Osteoblast (primary cell): ENCODE data around the gene FBXO31. TPM values are rescaled to one million over a fixed set of nuclear protein-coding genes. Genes with fewer than 3 reads are reported as not detected.
"Not testable (repeated sequence)": the region's sequence is repeated elsewhere in the genome, so short reads cannot be mapped to it uniquely, and the experiment has no call there.

ENCODE experiments used
- DNase-seq: peaks from one replicate; pipeline ENCODE4 v3.0.0; 2011; ENCODE audit warnings: low spot score, mixed read lengths; ENCODE audit not compliant: insufficient read length; ENCODE audit errors: missing footprints
- H2AFZ ChIP-seq: 2 replicates; pipeline ENCODE4 v1.6.0; 2011; ENCODE audit warnings: mild to moderate bottlenecking, low read length
- H3K27ac ChIP-seq: 2 replicates; pipeline ENCODE4 v1.5.1; 2011; ENCODE audit warnings: mild to moderate bottlenecking, low read depth, low read length, moderate library complexity
- H3K27me3 ChIP-seq: 2 replicates; pipeline ENCODE4 v1.6.0; 2012; ENCODE audit warnings: mild to moderate bottlenecking, control low read depth, inconsistent platforms, low read length, moderate library complexity; ENCODE audit not compliant: insufficient read depth
- H3K36me3 ChIP-seq: 2 replicates; pipeline ENCODE4 v1.5.1; 2011; ENCODE audit warnings: mild to moderate bottlenecking, low read length, control low read depth, moderate library complexity; ENCODE audit not compliant: insufficient read depth
- H3K4me1 ChIP-seq: 2 replicates; pipeline ENCODE4 v1.5.1; 2011; ENCODE audit warnings: mild to moderate bottlenecking, low read length, control low read depth, moderate library complexity; ENCODE audit not compliant: insufficient read depth
- H3K4me2 ChIP-seq: 2 replicates; pipeline ENCODE4 v1.6.0; 2011; ENCODE audit warnings: mild to moderate bottlenecking, low read length; ENCODE audit not compliant: insufficient read depth
- H3K4me3 ChIP-seq: fragments of 200-600 bp; sonication (generic); 3 replicates; pipeline ENCODE4 v1.5.1; 2012; ENCODE audit warnings: mild to moderate bottlenecking, low read length, inconsistent platforms; ENCODE audit not compliant: insufficient read depth
- H3K79me2 ChIP-seq: 2 replicates; pipeline ENCODE4 v1.6.0; 2012; ENCODE audit warnings: mild to moderate bottlenecking, low read length, control low read depth, inconsistent platforms; ENCODE audit not compliant: insufficient read depth
- H3K9me3 ChIP-seq: 2 replicates; pipeline ENCODE4 v1.5.1; 2011; ENCODE audit warnings: low read depth, low read length, control low read depth
- H4K20me1 ChIP-seq: 2 replicates; pipeline ENCODE4 v1.6.0; 2012; ENCODE audit warnings: mild to moderate bottlenecking, low read length, control low read depth; ENCODE audit not compliant: insufficient read depth
- total RNA-seq: library from RNA; depleted of rRNA; stranded (reverse); fragments of >200 nt; gene quantifications from 2 replicates; pipeline ENCODE4 v1.2.3, GENCODE V29; 2012
- TF ChIP-seq, protein P1 (sequence below): IDR thresholded peaks from 2 replicates; pipeline ENCODE4 v1.5.1; 2011; ENCODE audit warnings: mild to moderate bottlenecking, low read depth, low read length, moderate library complexity; ENCODE audit errors: extremely low read depth

FBXO31 gene
- total RNA-seq, 1 donor, result 33.3 TPM

DNA sequence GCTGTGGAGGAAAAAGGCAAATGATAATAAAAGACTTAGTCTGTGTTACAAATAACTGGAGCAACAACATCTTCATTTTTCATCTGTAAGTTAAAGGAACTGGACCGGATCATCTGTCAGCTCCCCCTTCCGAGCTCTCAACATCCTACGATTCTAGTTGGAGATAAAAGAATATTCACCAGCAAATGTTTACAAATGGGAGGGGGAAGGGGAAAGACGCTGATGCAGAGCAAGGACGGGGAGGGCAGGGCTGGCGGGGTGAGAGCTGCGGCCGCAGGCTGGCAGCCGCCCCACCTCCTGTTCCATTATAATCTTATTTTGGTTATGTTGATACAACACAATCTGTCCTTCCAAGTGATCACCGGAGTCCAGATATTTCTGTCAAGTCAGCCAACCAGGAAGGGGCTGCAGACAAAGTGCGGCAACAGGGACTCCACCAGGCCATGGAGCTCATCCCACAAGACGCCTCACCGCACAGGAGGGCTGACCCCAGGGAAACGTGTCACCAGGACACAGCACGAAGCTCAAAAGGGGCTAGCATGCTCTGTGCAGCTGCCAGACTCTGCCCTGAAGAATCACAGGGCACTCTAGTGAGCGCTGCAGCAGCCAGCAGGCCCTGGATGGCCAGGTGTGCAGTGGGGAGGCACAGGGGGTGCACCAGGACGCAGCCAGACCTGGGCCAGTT is 19.7 kb downstream of the FBXO31 start:
- TF ChIP-seq, protein P1, sequence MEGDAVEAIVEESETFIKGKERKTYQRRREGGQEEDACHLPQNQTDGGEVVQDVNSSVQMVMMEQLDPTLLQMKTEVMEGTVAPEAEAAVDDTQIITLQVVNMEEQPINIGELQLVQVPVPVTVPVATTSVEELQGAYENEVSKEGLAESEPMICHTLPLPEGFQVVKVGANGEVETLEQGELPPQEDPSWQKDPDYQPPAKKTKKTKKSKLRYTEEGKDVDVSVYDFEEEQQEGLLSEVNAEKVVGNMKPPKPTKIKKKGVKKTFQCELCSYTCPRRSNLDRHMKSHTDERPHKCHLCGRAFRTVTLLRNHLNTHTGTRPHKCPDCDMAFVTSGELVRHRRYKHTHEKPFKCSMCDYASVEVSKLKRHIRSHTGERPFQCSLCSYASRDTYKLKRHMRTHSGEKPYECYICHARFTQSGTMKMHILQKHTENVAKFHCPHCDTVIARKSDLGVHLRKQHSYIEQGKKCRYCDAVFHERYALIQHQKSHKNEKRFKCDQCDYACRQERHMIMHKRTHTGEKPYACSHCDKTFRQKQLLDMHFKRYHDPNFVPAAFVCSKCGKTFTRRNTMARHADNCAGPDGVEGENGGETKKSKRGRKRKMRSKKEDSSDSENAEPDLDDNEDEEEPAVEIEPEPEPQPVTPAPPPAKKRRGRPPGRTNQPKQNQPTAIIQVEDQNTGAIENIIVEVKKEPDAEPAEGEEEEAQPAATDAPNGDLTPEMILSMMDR, result no peak
- no peaks in the 10 kb centered on the region for H3K9me3 ChIP-seq
- H4K20me1 ChIP-seq, result peaks cover 53% of the 10 kb centered on the region
- H3K79me2 ChIP-seq, result peaks cover 81% of the 10 kb centered on the region
- no peaks in the 10 kb centered on the region for H3K4me1 ChIP-seq
- no peaks in the 10 kb centered on the region for H3K27me3 ChIP-seq
- H3K4me3 ChIP-seq, result no peak overlapping the region
- no peak overlapping the region for H3K4me2 ChIP-seq
- H3K27ac ChIP-seq, result no peak overlapping the region
- peak; percentile 73 for DNase-seq
- peaks cover 34% of the 10 kb centered on the region for H3K36me3 ChIP-seq
- H2AFZ ChIP-seq, result no peak overlapping the region

DNA sequence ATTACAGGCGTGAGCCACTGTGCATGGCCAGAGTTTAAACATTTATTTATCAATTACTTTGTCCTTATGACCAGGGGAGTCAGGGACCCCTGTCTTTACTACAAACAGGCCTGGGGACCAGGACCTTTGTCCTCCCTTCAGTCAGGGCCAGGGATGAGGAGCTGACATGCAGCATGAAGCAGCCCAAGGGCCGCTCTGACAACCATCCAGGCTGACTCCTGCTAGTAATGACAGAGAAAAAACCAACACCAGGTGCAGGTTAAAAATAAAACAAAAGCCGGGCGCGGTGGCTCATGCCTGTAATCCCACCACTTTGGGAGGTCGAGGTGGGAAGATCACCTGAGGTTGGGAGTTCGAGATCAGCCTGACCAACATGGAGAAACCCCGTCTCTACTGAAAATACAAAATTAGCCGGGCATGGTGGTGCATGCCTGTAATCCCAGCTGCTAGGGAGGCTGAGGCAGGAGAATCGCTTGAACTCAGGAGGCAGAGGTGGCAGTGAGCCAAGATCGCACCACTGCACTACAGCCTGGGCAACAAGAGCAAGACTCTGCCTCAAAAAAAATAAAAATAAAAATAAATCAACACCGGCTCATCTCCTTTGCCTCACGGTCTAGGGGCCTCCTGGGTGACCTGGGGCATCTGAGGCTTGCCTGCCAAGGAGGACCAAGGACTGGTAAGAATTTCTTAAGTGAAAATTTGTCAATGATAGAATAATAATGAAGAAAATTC is 20.6 kb downstream of the FBXO31 start:
- not testable (repeated sequence) for H3K27me3 ChIP-seq, H3K27ac ChIP-seq, H3K4me3 ChIP-seq, H3K4me1 ChIP-seq, H3K4me2 ChIP-seq, H3K9me3 ChIP-seq, DNase-seq, H2AFZ ChIP-seq
- H3K79me2 ChIP-seq, result peaks cover 73% of the 10 kb centered on the region
- peaks cover 42% of the 10 kb centered on the region for H3K36me3 ChIP-seq
- H4K20me1 ChIP-seq, result peaks cover 45% of the 10 kb centered on the region

DNA sequence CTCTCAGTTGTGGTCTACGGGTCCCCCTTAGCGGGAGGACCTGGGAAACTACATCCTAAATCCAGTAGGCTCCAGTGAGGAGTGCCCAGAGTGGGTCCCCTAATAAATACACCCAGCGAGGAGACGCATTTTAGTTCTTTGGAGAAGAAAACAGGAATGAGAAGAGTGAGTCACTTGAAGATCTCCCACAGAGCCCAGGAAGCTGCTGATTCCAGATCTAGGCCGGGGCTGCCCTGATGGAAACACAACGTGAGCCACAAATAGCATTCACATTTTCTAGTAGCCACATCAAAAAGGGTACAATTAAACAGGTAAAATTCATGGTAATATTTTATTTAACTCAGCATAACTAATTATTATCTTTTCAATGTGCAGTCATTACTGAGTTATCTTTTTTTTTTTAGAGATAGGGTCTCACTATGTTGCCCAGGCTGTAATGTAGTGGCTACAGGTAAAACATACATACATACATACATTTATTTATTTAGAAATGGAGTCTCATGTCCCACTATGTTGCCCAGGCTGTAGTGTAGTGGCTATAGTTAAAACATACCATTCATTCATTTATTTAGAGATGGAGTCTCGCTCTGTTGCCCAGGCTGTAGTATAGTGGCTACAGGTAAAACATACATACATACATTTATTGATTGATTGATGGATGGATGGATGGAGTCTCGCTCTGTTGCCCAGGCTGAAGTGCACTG is 21.5 kb downstream of the FBXO31 start:
- Histone ChIP-seq H3K9me3 (no peaks in the 10 kb centered on the region), H4K20me1 (peaks cover 35% of the 10 kb centered on the region), H3K27ac (no peak overlapping the region), H2AFZ (no peak overlapping the region), H3K4me3 (no peak overlapping the region), H3K27me3 (no peaks in the 10 kb centered on the region), H3K79me2 (peaks cover 64% of the 10 kb centered on the region), H3K36me3 (peaks cover 49% of the 10 kb centered on the region), H3K4me2 (no peak overlapping the region), H3K4me1 (no peaks in the 10 kb centered on the region)
- TF ChIP-seq, protein P1, result no peak
- no peak for DNase-seq

DNA sequence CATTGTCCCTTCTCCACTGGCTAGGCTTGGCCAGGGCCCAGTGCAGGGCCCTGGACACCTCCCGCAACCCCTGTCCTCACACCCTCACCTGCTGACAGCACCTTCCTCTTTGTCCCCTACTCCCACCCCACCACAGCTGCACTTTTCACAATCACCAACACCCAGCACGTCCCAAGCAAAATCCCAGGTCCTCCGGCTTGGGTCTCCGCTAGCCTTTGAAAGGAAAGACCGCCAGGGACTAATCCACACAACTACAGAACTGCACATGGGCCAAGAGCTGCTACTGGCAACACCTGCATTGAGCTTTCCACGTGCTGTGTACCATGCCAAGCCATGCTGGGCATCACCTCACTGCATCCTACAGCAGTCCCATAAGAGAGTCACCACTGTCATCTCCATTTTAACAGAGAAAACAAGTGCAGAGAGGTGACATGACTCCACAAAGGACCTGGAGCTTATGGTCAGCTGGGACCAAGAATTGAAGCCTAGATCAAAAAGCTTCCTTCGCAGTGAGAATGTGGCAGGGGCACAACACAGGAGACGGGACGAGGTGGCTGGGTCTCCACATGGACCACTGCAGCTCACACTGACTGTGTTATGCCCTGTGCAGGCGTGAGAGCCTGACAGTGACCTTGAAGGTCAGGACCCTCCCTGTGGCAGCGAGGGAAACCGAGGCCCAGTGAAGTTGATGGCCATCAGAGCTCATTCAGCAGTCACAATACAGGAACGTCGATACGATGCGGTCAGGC is 22.5 kb downstream of the FBXO31 start:
- no peak overlapping the region for H3K4me3 ChIP-seq
- no peak overlapping the region for H2AFZ ChIP-seq
- H4K20me1 ChIP-seq, result peaks cover 37% of the 10 kb centered on the region
- peaks cover 58% of the 10 kb centered on the region for H3K79me2 ChIP-seq
- H3K27me3 ChIP-seq, result no peaks in the 10 kb centered on the region
- H3K4me1 ChIP-seq, result no peaks in the 10 kb centered on the region
- peaks cover 57% of the 10 kb centered on the region for H3K36me3 ChIP-seq
- no peak overlapping the region for H3K4me2 ChIP-seq
- no peaks in the 10 kb centered on the region for H3K9me3 ChIP-seq
- H3K27ac ChIP-seq, result no peak overlapping the region
- peak; percentile 13 for DNase-seq
- TF ChIP-seq, protein P1, result no peak
